H9 (cell line): ENCODE results near the gene GJA10. TPM values are rescaled to one million over a fixed set of nuclear protein-coding genes. Genes with fewer than 3 reads are reported as not detected.
"Not testable (repeated sequence)": the region's sequence is repeated elsewhere in the genome, so short reads cannot be mapped to it uniquely, and the experiment has no call there.

ENCODE experiments used
- DNase-seq: peaks from one replicate; pipeline ENCODE4 v3.0.0-alpha.2; 2017
- H2AFZ ChIP-seq: one replicate; pipeline ENCODE4 v1.6.1; 2013; ENCODE audit warnings: mild to moderate bottlenecking, low read length, control low read depth, moderate library complexity
- H2AK5ac ChIP-seq: 2 replicates; pipeline ENCODE4 v1.6.1; 2013; ENCODE audit warnings: low read length, control low read depth, mixed read lengths; ENCODE audit not compliant: insufficient read length
- H2BK120ac ChIP-seq: one replicate; pipeline ENCODE4 v1.6.1; 2013; ENCODE audit warnings: low read depth, mild to moderate bottlenecking, low read length, control low read depth, inconsistent platforms; ENCODE audit not compliant: poor library complexity, severe bottlenecking
- H2BK12ac ChIP-seq: 2 replicates; pipeline ENCODE4 v1.6.1; 2013; ENCODE audit warnings: low read length, control low read depth, mixed read lengths, low read depth; ENCODE audit not compliant: insufficient read length
- H2BK15ac ChIP-seq: 2 replicates; pipeline ENCODE4 v1.6.1; 2013; ENCODE audit warnings: low read depth, low read length, control low read depth
- H2BK20ac ChIP-seq: one replicate; pipeline ENCODE4 v1.6.1; 2013; ENCODE audit warnings: low read depth, mild to moderate bottlenecking, low read length, control low read depth, inconsistent platforms; ENCODE audit not compliant: poor library complexity, severe bottlenecking
- H2BK5ac ChIP-seq: 2 replicates; pipeline ENCODE4 v1.6.1; 2013; ENCODE audit warnings: low read length, control low read depth, mixed read lengths; ENCODE audit not compliant: insufficient read length
- H3K14ac ChIP-seq: 2 replicates; pipeline ENCODE4 v1.6.1; 2013; ENCODE audit warnings: low read length, control low read depth; ENCODE audit not compliant: insufficient read depth
- H3K18ac ChIP-seq: 2 replicates; pipeline ENCODE4 v1.6.1; 2013; ENCODE audit warnings: low read depth, mild to moderate bottlenecking, mixed read lengths, low read length, control low read depth; ENCODE audit not compliant: insufficient read length
- H3K23ac ChIP-seq: 2 replicates; pipeline ENCODE4 v1.6.1; 2013; ENCODE audit warnings: low read length, control low read depth, mixed read lengths, low read depth; ENCODE audit not compliant: insufficient read length
- H3K23me2 ChIP-seq: 2 replicates; pipeline ENCODE4 v1.6.1; 2013; ENCODE audit warnings: low read depth, mild to moderate bottlenecking, mixed read lengths, low read length, control low read depth; ENCODE audit not compliant: insufficient read length, poor library complexity, severe bottlenecking
- H3K27ac ChIP-seq: 2 replicates; pipeline ENCODE4 v1.5.1; 2013; ENCODE audit warnings: low read length, control low read depth, mixed read lengths, low read depth; ENCODE audit not compliant: insufficient read length
- H3K27me3 ChIP-seq: 2 replicates; pipeline ENCODE4 v1.6.1; 2013; ENCODE audit warnings: low read length, control low read depth, inconsistent platforms; ENCODE audit not compliant: insufficient read depth
- H3K4ac ChIP-seq: 2 replicates; pipeline ENCODE4 v1.6.1; 2013; ENCODE audit warnings: low read depth, mild to moderate bottlenecking, control low read depth, inconsistent platforms, low read length, moderate library complexity
- H3K4me1 ChIP-seq: 2 replicates; pipeline ENCODE4 v1.6.1; 2013; ENCODE audit warnings: low read length, control low read depth, inconsistent platforms; ENCODE audit not compliant: insufficient read depth
- H3K4me2 ChIP-seq: 2 replicates; pipeline ENCODE4 v1.6.1; 2013; ENCODE audit warnings: low read length, control low read depth, mixed read lengths; ENCODE audit not compliant: insufficient read length, insufficient read depth
- H3K56ac ChIP-seq: 2 replicates; pipeline ENCODE4 v1.6.1; 2013; ENCODE audit warnings: low read depth, mild to moderate bottlenecking, mixed read lengths, low read length, control low read depth; ENCODE audit not compliant: insufficient read length
- H3K79me1 ChIP-seq: 2 replicates; pipeline ENCODE4 v1.6.1; 2013; ENCODE audit warnings: low read depth, mild to moderate bottlenecking, moderate library complexity, low read length, control low read depth, inconsistent platforms; ENCODE audit not compliant: insufficient read depth, poor library complexity, severe bottlenecking
- H3K79me2 ChIP-seq: 2 replicates; pipeline ENCODE4 v1.6.1; 2013; ENCODE audit warnings: low read length, control low read depth, inconsistent platforms; ENCODE audit not compliant: insufficient read depth
- H3K9ac ChIP-seq: 2 replicates; pipeline ENCODE4 v1.6.1; 2013; ENCODE audit warnings: low read length, control low read depth, mixed read lengths; ENCODE audit not compliant: insufficient read length; ENCODE audit errors: extremely low read depth
- H3K9me3 ChIP-seq: one replicate; pipeline ENCODE4 v1.6.1; 2013; ENCODE audit warnings: low read depth, low read length, inconsistent platforms; ENCODE audit not compliant: control insufficient read depth
- H3T11ph ChIP-seq: one replicate; pipeline ENCODE4 v1.6.1; 2013; ENCODE audit warnings: mild to moderate bottlenecking, low read length, control low read depth, inconsistent platforms
- H4K20me1 ChIP-seq: one replicate; pipeline ENCODE4 v1.6.1; 2013; ENCODE audit not compliant: control insufficient read depth, insufficient read length, insufficient read depth
- H4K5ac ChIP-seq: 2 replicates; pipeline ENCODE4 v1.6.1; 2013; ENCODE audit warnings: low read depth, mild to moderate bottlenecking, mixed read lengths, low read length, control low read depth; ENCODE audit not compliant: insufficient read length
- H4K8ac ChIP-seq: replicated peaks from 2 replicates; pipeline ENCODE4 v1.6.1; 2013; ENCODE audit warnings: low read length, control low read depth, mixed read lengths, low read depth; ENCODE audit not compliant: insufficient read length
- H4K91ac ChIP-seq: 2 replicates; pipeline ENCODE4 v1.6.1; 2013; ENCODE audit warnings: low read depth, mild to moderate bottlenecking, moderate library complexity, mixed read lengths, low read length, control low read depth; ENCODE audit not compliant: insufficient read length
- H3K27ac Mint-ChIP-seq, 3 experiments: 2 replicates in 2 of 3; 3 replicates in 1 of 3; pipeline ENCODE4 v1.8.0; 2020 to 2021; ENCODE audit warnings: mixed read lengths in 3 of 3, mild to moderate bottlenecking in 1 of 3, moderate library complexity in 1 of 3
- H3K27me3 Mint-ChIP-seq: 2 replicates; pipeline ENCODE4 v1.8.0; 2021; ENCODE audit warnings: low read depth, mild to moderate bottlenecking, moderate library complexity, mixed read lengths
- H3K36me3 Mint-ChIP-seq, 3 experiments: 2 replicates in 2 of 3; 3 replicates in 1 of 3; pipeline ENCODE4 v1.8.0; 2020 to 2021; ENCODE audit warnings: low read depth in 3 of 3, mixed read lengths in 3 of 3; ENCODE audit not compliant: insufficient read depth in 1 of 3
- H3K4me1 Mint-ChIP-seq, 2 experiments: 2 replicates each; pipeline ENCODE4 v1.8.0; 2020; ENCODE audit warnings: mixed read lengths in 2 of 2
- H3K4me3 Mint-ChIP-seq, 2 experiments: 2 replicates in 1 of 2; 3 replicates in 1 of 2; pipeline ENCODE4 v1.8.0; 2020 to 2021; ENCODE audit warnings: mild to moderate bottlenecking in 2 of 2, mixed read lengths in 2 of 2, moderate library complexity in 1 of 2
- H3K9me3 Mint-ChIP-seq, 2 experiments: 2 replicates in 1 of 2; 3 replicates in 1 of 2; pipeline ENCODE4 v1.8.0; 2020; ENCODE audit warnings: mild to moderate bottlenecking in 2 of 2, mixed read lengths in 2 of 2, moderate library complexity in 1 of 2
- CTCF ChIP-seq: fragments of 200-600 bp; sonication (generic); conservative IDR thresholded peaks from 3 replicates; pipeline ENCODE4 v1.8.0; 2021; ENCODE audit warnings: antibody characterized with exemption, mild to moderate bottlenecking
- WGBS: extraction: QIAGEN DNeasy Blood & Tissue Kit; methylation state at CpG from one replicate; pipeline ENCODE4 v1.1.7; 2013; ENCODE audit warnings: missing lambda C conversion rate, low lambda C conversion rate, mixed read lengths; ENCODE audit not compliant: insufficient read length; ENCODE audit errors: extremely low coverage; 5-methylcytosine and 5-hydroxymethylcytosine counted together
- total RNA-seq: library from RNA; stranded (reverse); gene quantifications from 2 replicates; pipeline ENCODE4 v1.2.1, GENCODE V29; 2021

GJA10 gene
- total RNA-seq, 1 experiment from 2014 or later = not detected

GRCh38 chr6:89892577-89892976 lies 1.7 kb upstream of the GJA10 start:
- not testable (repeated sequence) for H3K4me1 ChIP-seq, H4K8ac ChIP-seq, H3K9ac ChIP-seq, H2BK120ac ChIP-seq, H3K23me2 ChIP-seq, H3K27ac Mint-ChIP-seq, H3K14ac ChIP-seq, H3K36me3 Mint-ChIP-seq, H2BK12ac ChIP-seq, H3K79me1 ChIP-seq, H3K9me3 ChIP-seq, H3T11ph ChIP-seq, H3K4me3 Mint-ChIP-seq, H3K27me3 ChIP-seq, H3K18ac ChIP-seq, H2AFZ ChIP-seq, H4K20me1 ChIP-seq, H3K27ac ChIP-seq, H2BK20ac ChIP-seq, H3K4ac ChIP-seq, H3K79me2 ChIP-seq, H4K91ac ChIP-seq, H2BK5ac ChIP-seq, H2AK5ac ChIP-seq, DNase-seq, H3K23ac ChIP-seq, H3K4me2 ChIP-seq, H3K9me3 Mint-ChIP-seq, H2BK15ac ChIP-seq, H3K56ac ChIP-seq, H4K5ac ChIP-seq
- H3K27me3 Mint-ChIP-seq = peaks cover 74% of the 10 kb centered on the region
- H3K4me1 Mint-ChIP-seq = peaks cover 34 to 38% of the 10 kb centered on the region in 2 experiments
- no CpG with 5 or more reads among the region's 8 CpGs for WGBS
- TF ChIP-seq CTCF = peak; percentile 44; the same call in 2 of the 3 replicates
